Bronchial epithelial cell (primary cell): Measurements from ENCODE around the gene SPOCD1. TPM values are rescaled to one million over a fixed set of nuclear protein-coding genes. Genes with fewer than 3 reads are reported as not detected.

Source experiments
- DNase-seq: peaks from one replicate; pipeline ENCODE4 v3.0.0-alpha.2; 2010; ENCODE audit warnings: low read depth
- FAIRE-seq: peaks from 2 replicates; lab custom pipeline; 2011; peaks lifted over from hg19 to GRCh38; lab: Jason Lieb, UNC
- H3K27me3 ChIP-seq: 2 replicates; pipeline ENCODE4 v1.5.1; 2011; ENCODE audit warnings: low read length; ENCODE audit not compliant: control insufficient read depth, insufficient read depth
- H3K36me3 ChIP-seq: 2 replicates; pipeline ENCODE4 v1.5.1; 2011; ENCODE audit warnings: low read length; ENCODE audit not compliant: control insufficient read depth, insufficient read depth
- H3K4me3 ChIP-seq: 2 replicates; pipeline ENCODE4 v1.5.1; 2011; ENCODE audit warnings: mild to moderate bottlenecking, low read depth, low read length, control low read depth
- total RNA-seq: library from RNA; depleted of rRNA; stranded (reverse); fragments of >200 nt; gene quantifications from 2 replicates; pipeline ENCODE4 v1.2.1, GENCODE V29; 2014
- TF ChIP-seq, protein P1 (sequence below): IDR thresholded peaks from 2 replicates; pipeline ENCODE4 v1.5.1; 2011; ENCODE audit warnings: mild to moderate bottlenecking, moderate library complexity, low read length, control low read depth, inconsistent platforms; ENCODE audit not compliant: insufficient read depth, severe bottlenecking

SPOCD1 gene
- total RNA-seq, 1 donor from 2014 or later = 1.1 TPM

DNA sequence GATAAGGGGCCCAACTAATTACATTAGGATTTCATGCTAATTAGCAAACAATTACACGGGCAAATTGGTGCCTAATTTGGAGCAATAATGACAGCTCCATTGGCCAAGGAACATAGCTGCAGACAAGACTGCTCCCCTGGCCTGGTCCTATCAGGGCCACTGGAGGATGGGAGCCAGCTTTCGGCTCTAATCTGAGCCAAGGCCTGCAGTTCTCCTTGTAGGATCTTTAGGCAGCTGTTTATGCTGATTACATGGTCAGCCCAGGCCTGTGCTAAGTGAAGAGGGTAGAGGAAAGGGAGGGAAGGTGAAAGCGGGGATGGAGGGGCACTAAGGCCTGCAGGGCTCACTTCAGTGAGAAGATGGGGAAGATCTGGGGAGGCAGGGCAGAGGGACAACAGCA lies 39.3 kb downstream of the SPOCD1 start:
- Histone ChIP-seq H3K4me3 (no peak overlapping the region), H3K36me3 (no peaks in the 10 kb centered on the region), H3K27me3 (peaks cover 12% of the 10 kb centered on the region)
- no peak for DNase-seq
- TF ChIP-seq, protein P1, sequence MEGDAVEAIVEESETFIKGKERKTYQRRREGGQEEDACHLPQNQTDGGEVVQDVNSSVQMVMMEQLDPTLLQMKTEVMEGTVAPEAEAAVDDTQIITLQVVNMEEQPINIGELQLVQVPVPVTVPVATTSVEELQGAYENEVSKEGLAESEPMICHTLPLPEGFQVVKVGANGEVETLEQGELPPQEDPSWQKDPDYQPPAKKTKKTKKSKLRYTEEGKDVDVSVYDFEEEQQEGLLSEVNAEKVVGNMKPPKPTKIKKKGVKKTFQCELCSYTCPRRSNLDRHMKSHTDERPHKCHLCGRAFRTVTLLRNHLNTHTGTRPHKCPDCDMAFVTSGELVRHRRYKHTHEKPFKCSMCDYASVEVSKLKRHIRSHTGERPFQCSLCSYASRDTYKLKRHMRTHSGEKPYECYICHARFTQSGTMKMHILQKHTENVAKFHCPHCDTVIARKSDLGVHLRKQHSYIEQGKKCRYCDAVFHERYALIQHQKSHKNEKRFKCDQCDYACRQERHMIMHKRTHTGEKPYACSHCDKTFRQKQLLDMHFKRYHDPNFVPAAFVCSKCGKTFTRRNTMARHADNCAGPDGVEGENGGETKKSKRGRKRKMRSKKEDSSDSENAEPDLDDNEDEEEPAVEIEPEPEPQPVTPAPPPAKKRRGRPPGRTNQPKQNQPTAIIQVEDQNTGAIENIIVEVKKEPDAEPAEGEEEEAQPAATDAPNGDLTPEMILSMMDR = no peak
- no peak for FAIRE-seq

DNA sequence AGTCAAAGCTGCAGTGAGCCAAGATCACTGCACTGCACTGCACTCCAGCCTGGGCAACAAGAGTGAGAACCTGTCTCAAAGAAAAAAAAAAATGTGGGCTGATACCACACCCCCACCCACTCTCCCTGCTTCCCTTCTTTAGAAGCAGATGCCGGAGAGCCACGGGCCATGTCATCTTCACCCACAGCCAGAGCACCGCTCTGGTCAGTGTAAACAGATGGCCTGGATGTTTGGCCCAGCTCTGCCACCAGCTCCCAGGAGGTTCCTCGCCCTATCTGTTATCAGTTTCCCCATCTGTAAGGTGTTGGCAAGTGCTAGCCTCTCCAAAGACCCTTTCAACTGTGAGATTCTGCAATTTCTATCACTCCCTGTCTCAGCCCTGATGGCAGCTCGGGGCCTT lies 39.8 kb downstream of the SPOCD1 start:
- no peak overlapping the region for H3K4me3 ChIP-seq
- peaks cover 12% of the 10 kb centered on the region for H3K27me3 ChIP-seq
- DNase-seq = no peak
- no peak for FAIRE-seq
- TF ChIP-seq, protein P1 = no peak
- no peaks in the 10 kb centered on the region for H3K36me3 ChIP-seq

DNA sequence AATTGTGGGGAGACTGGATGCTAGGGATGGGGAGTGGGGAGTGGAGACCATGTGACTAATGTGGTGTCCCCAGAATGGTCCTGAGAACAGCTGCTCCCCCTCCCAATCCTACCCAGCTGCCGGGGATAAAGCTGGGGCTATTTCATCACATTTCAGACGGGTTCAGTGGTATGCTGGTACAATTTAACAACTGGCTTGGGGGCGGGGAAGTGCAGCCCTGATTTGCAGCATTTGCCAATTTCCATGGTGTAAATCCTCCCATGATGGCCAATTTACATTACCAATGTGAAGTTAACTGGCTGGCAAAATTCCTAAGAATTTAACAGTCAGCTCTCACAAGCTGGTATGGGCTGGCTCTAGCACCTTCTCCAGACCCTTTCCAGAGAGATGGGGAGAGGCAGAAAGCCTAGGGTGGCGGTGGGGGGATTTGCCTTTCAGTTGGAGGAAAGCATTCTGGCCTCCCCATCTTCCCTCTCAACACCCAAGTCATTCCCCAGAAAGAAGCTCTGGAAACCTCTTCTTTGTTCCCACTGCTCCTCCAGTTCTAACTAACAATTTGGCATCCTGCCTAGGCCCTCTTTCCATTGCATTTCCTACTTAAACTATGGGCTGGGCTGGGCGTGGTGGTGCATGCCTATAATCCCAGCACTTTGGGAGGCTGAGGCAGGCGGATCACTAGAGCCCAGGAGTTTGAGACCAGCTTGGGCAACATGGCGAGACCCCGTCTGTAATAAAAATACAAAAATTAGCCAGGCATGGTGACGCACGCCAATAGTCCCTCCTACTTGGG lies 40.4 kb downstream of the SPOCD1 start:
- FAIRE-seq (no peak), DNase-seq (no peak)
- H3K27me3 ChIP-seq = peaks cover 13% of the 10 kb centered on the region
- H3K36me3 ChIP-seq = no peaks in the 10 kb centered on the region
- no peak overlapping the region for H3K4me3 ChIP-seq
- TF ChIP-seq, protein P1 = no peak

DNA sequence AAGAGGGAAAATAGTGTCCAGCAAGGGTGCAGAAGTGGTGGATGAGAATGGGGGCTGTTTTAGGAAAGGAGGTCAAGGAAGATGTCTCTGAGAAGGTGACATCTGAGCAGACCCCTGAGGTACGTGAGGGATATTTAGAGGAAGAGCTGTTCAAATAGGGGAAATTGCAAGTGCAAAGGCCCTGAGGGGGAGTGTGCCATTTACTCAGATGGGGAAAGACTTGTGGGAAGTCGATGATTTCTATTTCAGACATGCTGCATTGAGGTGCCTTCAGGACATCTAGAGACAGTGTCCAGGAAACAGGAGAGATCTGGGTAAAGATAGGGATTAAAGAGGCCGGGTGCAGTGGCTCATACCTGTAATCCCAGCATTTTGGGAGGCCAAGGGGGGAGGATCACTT lies 41.3 kb downstream of the SPOCD1 start:
- no peak for DNase-seq
- FAIRE-seq = no peak
- no peak overlapping the region for H3K4me3 ChIP-seq
- H3K36me3 ChIP-seq = no peaks in the 10 kb centered on the region
- peaks cover 13% of the 10 kb centered on the region for H3K27me3 ChIP-seq
- TF ChIP-seq, protein P1 = no peak

DNA sequence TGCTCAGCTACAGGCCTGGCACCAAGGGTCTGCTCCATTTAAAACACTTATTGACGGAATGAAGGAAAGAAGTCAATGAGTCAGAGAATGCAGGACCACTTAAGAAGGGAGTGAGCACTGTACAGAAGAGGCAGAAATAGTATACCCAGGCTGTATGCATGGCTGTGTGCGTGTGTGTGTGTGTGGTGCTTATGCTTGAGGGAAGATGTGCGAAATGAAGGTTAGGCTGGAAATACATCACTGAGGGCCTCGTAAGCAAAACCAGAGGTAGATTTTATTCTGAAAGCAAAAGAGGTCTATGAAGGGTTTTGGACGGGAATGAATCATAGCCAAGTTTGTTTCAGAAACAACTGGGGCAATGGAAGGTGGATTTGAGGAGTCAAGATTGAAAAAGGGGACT lies 42.0 kb downstream of the SPOCD1 start:
- peaks cover 13% of the 10 kb centered on the region for H3K27me3 ChIP-seq
- no peak overlapping the region for H3K4me3 ChIP-seq
- H3K36me3 ChIP-seq = no peaks in the 10 kb centered on the region
- TF ChIP-seq, protein P1 = no peak
- DNase-seq (no peak), FAIRE-seq (no peak)
